ENCODE results near the gene PVR. TPM values are rescaled to one million over a fixed set of nuclear protein-coding genes. Genes with fewer than 3 reads are reported as not detected.

Gene PVR
- 107 to 128 TPM (median 120 TPM) in 5 replicates for total RNA-seq (2022; extraction: Qiagen RNA extraction; ENCODE audit: low read depth)

GRCh38 chr19:44643605-44644401, at the start of gene PVR:
PVR (plus strand) TSS chr19:44643910; CDS start chr19:44644097, 187 bp downstream.

DNA sequence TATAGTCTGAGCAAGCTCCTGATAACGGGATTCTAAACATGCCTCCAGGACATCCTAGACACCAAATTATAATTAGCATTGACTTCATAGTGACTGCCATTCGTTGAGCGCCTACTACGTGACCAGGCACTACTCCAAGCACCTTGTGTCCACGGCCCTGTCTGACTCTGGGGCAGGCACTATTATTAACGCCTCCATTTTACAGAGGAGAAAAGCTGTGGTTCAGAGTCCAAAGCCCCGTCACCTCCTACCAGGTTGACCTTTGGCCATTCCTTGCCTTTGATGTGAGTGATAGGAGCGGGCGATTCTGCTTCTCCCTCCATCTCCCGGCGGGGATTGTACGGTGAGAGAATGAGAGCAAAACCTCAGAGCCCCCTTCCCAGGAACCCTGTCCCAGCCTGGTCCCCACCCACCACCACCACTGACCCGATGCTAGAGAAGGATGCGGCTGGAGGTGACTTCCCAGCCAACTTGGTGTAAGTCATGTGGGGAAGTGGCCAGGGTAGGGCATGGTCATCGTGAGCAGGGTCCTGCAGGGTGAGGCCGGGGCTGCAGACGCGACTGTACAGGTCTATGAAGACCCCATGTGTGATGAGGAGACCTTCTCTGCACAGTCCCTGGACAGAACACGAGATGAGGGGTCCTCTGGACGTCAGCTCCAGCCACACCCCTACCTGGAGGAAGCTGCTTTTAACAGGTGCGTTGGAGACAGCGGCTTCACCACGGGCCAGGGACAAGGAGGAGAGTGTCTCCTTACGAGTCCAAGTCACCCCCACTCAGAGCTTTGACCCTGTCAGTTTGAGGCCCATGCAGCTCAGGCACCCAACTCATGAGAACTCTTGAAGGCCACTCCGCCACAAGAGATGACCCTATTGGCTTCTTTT, 30.2 kb upstream of the PVR start, which contains the start of gene IGSF23:
Gene IGSF23, plus strand, starts transcription at position 269 of the 884 bp plus-strand sequence. Its CDS starts 83 bp downstream, at position 352.

DNA sequence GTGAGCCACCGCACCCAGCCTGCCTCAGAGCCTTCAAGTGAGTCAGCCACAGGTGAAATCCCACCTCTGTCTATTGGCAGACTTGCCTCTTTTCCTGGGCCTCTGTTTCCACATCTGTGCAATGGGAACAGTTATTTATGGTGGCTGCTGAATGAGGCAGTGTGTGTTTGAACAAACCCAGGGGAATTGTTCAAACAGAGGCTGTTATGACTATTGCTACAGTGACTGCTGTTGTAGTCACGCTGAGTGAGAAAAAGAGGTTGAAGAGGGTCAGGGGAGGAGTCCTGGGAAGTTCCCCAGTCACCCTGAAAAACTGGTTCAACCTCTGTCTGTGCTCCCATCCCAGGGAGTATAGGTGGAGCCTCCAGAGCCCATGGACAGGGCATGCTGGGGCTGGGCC, 27.7 kb downstream of the PVR start, which contains the start of gene CEACAM19:
Gene CEACAM19, plus strand, starts transcription at position 83 of the 400 bp plus-strand sequence. CDS start 450 bp downstream, outside the sequence.

DNA sequence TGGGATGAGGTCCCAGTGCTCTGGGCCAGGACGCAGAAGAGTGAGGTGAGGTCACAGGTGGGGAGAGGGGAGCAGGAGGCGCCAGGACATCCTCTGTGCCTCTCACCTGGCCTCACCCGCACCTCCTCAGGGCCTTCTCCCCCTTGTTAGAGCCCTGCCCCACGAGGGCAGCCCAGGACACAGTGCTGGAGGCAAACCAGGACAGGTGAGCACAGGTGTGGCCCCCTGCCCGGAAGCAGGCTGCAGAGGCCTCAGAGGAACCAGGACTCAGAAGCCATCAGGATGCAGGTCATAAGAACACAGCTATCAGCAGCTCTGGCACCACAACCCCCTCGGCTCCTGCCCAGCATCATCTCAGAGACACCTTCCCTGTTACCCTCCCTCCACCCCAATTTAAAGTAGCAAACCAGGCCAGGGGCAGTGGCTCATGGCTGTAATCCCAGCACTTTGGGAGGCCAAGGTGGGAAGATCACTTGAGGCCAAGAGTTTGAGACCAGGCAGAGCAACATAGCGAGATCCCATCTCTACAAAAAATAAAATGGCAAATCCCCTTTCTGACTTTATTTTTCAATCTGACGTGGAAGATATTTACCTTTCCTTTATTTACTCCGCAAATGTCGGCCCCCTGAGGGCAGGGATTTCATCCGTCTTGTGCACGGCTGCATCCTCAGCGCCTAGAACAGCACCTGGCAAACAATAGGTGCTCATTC, 54.9 kb downstream of the PVR start, which contains the start of gene CEACAM16:
Gene CEACAM16, plus strand, starts transcription at position 660 of the 710 bp plus-strand sequence. CDS start 2,306 bp downstream, outside the sequence.

Other genes starting within 250 kb of the PVR start
- gene ZNF285, start 242.3 kb upstream of the PVR start, total RNA-seq (2022; extraction: Qiagen RNA extraction; ENCODE audit: low read depth): 1.9 to 2.6 TPM (median 2.4 TPM) in 5 replicates
- gene ZNF229, start 195.4 kb upstream of the PVR start, total RNA-seq (2022; extraction: Qiagen RNA extraction; ENCODE audit: low read depth): 2.6 to 3.5 TPM (median 3.1 TPM) in 5 replicates
- 7.9 to 10.6 TPM (median 8.1 TPM) in 5 replicates for gene ZNF180, start 143.4 kb upstream of the PVR start, total RNA-seq (2022; extraction: Qiagen RNA extraction; ENCODE audit: low read depth)
- gene CEACAM20, start 114.2 kb upstream of the PVR start, total RNA-seq (2022; extraction: Qiagen RNA extraction; ENCODE audit: low read depth): 0.06 to 0.12 TPM (median 0.10 TPM) in 3 of 5 replicates, not detected in the others
- 0.26 to 0.57 TPM (median 0.40 TPM) in 5 replicates for gene IGSF23, start 30.3 kb upstream of the PVR start, total RNA-seq (2022; extraction: Qiagen RNA extraction; ENCODE audit: low read depth)
- gene CEACAM19, start 27.6 kb downstream of the PVR start, total RNA-seq (2022; extraction: Qiagen RNA extraction; ENCODE audit: low read depth): 9.3 to 13.6 TPM (median 9.5 TPM) in 5 replicates
- 0.09 to 0.19 TPM (median 0.13 TPM) in 4 of 5 replicates, not detected in the other for gene CEACAM16, start 55.2 kb downstream of the PVR start, total RNA-seq (2022; extraction: Qiagen RNA extraction; ENCODE audit: low read depth)
- 55.3 to 116 TPM (median 89.8 TPM) in 5 replicates for gene BCL3, start 104.8 kb downstream of the PVR start, total RNA-seq (2022; extraction: Qiagen RNA extraction; ENCODE audit: low read depth)
- not detected in 5 replicates for gene CBLC, start 134.0 kb downstream of the PVR start, total RNA-seq (2022; extraction: Qiagen RNA extraction; ENCODE audit: low read depth)
- gene BCAM, start 165.2 kb downstream of the PVR start, total RNA-seq (2022; extraction: Qiagen RNA extraction; ENCODE audit: low read depth): 67.7 to 91.0 TPM (median 77.6 TPM) in 5 replicates
- gene NECTIN2, start 202.4 kb downstream of the PVR start, total RNA-seq (2022; extraction: Qiagen RNA extraction; ENCODE audit: low read depth): 75.5 to 88.4 TPM (median 83.4 TPM) in 5 replicates
- 206 to 267 TPM (median 230 TPM) in 5 replicates for gene TOMM40, start 247.3 kb downstream of the PVR start, total RNA-seq (2022; extraction: Qiagen RNA extraction; ENCODE audit: low read depth)

Measured in A549 treated with DMSO at 1 μM for 4 hours (cell line).